ENCODE measurements around the gene CARD10. TPM values are rescaled to one million over a fixed set of nuclear protein-coding genes. Genes with fewer than 3 reads are reported as not detected.

The CARD10 gene
- polyA plus RNA-seq, 1 donor (not counting 4 experiments of a cell fraction or from before 2014, with no cell fraction given): 32.2 TPM

DNA sequence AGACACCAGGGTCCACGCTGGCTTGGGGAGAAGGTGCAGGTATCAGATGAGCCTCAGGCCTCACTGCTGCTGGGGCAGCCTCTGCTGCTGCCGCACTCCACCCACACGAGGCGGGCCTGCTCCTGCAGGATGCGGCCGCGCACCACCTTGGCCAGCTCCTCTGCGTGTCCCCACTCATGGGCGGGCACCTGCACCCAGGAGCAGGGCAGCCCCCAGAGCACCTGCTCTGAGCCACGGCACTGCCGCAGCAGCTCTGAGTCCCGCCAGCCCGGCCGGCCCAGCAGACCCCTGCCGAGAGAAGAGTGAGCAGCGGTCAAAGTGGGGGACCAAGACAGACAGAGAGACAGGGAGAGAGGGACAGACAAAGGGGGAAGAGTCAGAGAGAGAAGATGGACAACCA is 28.1 kb downstream of the CARD10 start:
- DNase-seq (ENCODE audit: low read depth, low spot score): no peak
- no peak overlapping the region for H3K27ac ChIP-seq (ENCODE audit: control insufficient read depth, insufficient read depth, low read length)
- H3K36me3 ChIP-seq (ENCODE audit: control insufficient read depth in 2 of 2, extremely low read depth in 1 of 2, insufficient read depth in 2 of 2, low read length in 2 of 2): peaks cover 45 to 69% of the 10 kb centered on the region in 2 experiments
- H3K4me3 ChIP-seq (ENCODE audit: control insufficient read depth in 2 of 3, extremely low read depth in 1 of 3, insufficient read depth in 2 of 3, low read depth in 1 of 3, low read length in 3 of 3): no peak overlapping the region
- H3K9ac ChIP-seq (ENCODE audit: control insufficient read depth, extremely low read depth, insufficient read depth, low read length): no peak overlapping the region
- no peak overlapping the region for H3K4me2 ChIP-seq (ENCODE audit: control insufficient read depth, extremely low read depth, insufficient read depth, low read depth, low read length)
- H3K9me3 ChIP-seq (ENCODE audit: control insufficient read depth, low read depth, low read length): no peaks in the 10 kb centered on the region
- H2AFZ ChIP-seq (ENCODE audit: control insufficient read depth, low read length): no peak overlapping the region
- H3K9me1 ChIP-seq (ENCODE audit: control insufficient read depth, extremely low read depth, insufficient read depth, low read length): no peaks in the 10 kb centered on the region
- peaks cover 12% of the 10 kb centered on the region for H3K79me2 ChIP-seq (ENCODE audit: control insufficient read depth, insufficient read depth, low read length)
- dilution Hi-C loops (cut with MboI; ENCODE audit: extremely low pct_ligation_motif_present, low sequenced_read_pairs): no loop called here
- FAIRE-seq: no peak
- H3K27me3 ChIP-seq (ENCODE audit: control insufficient read depth, extremely low read depth, insufficient read depth, low read length): no peaks in the 10 kb centered on the region
- no peak for TF ChIP-seq EZH2 (IDR thresholded peaks at IDR 0.05; ENCODE audit: low read length)
- TF ChIP-seq, protein P1, sequence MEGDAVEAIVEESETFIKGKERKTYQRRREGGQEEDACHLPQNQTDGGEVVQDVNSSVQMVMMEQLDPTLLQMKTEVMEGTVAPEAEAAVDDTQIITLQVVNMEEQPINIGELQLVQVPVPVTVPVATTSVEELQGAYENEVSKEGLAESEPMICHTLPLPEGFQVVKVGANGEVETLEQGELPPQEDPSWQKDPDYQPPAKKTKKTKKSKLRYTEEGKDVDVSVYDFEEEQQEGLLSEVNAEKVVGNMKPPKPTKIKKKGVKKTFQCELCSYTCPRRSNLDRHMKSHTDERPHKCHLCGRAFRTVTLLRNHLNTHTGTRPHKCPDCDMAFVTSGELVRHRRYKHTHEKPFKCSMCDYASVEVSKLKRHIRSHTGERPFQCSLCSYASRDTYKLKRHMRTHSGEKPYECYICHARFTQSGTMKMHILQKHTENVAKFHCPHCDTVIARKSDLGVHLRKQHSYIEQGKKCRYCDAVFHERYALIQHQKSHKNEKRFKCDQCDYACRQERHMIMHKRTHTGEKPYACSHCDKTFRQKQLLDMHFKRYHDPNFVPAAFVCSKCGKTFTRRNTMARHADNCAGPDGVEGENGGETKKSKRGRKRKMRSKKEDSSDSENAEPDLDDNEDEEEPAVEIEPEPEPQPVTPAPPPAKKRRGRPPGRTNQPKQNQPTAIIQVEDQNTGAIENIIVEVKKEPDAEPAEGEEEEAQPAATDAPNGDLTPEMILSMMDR (optimal IDR thresholded peaks at IDR 0.05 in 1 of 3, IDR thresholded peaks at IDR 0.05 in 1 of 3, conservative IDR thresholded peaks at IDR 0.05 in 1 of 3; ENCODE audit: extremely low read depth in 1 of 3, insufficient read depth in 2 of 3, low read length in 3 of 3): no peak
- H4K20me1 ChIP-seq (ENCODE audit: control insufficient read depth, extremely low read depth, insufficient read depth, low read length): peaks cover 22% of the 10 kb centered on the region
- H3K4me1 ChIP-seq (ENCODE audit: control insufficient read depth, extremely low read depth, insufficient read depth, low read length): peaks cover 5% of the 10 kb centered on the region

DNA sequence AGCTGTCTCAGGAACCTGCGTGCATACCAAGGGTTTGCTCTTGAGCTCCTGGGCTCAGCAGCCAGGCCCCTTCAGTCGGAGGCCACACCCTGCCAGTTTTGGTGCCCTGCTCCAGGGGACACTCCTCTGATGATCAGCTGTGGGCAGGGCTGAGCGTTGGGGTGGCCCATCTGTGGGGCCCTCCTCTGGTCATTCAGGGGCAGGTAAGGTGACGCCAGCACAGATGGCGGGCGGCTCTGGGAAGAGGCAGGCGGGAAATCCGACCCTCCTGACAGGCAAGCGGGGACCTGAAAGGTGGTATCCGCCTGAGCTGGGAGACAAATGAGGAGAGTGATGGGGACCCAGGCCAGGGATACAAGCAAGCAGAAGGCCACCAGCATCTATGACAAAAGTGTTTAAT is 29.2 kb downstream of the CARD10 start:
- FAIRE-seq: no peak
- H3K79me2 ChIP-seq (ENCODE audit: control insufficient read depth, insufficient read depth, low read length): peaks cover 8% of the 10 kb centered on the region
- dilution Hi-C loops (cut with MboI; ENCODE audit: extremely low pct_ligation_motif_present, low sequenced_read_pairs): no loop called here

More for the DNA sequence above, 29.2 kb downstream of the CARD10 start:
- Histone ChIP-seq H3K9me1 (ENCODE audit: control insufficient read depth, extremely low read depth, insufficient read depth, low read length) (no peaks in the 10 kb centered on the region), H3K27ac (ENCODE audit: control insufficient read depth, insufficient read depth, low read length) (no peak overlapping the region), H3K9me3 (ENCODE audit: control insufficient read depth, low read depth, low read length) (no peaks in the 10 kb centered on the region), H3K4me1 (ENCODE audit: control insufficient read depth, extremely low read depth, insufficient read depth, low read length) (peaks cover 5% of the 10 kb centered on the region), H4K20me1 (ENCODE audit: control insufficient read depth, extremely low read depth, insufficient read depth, low read length) (peaks cover 26% of the 10 kb centered on the region), H3K9ac (ENCODE audit: control insufficient read depth, extremely low read depth, insufficient read depth, low read length) (no peak overlapping the region), H3K36me3 (ENCODE audit: control insufficient read depth in 2 of 2, extremely low read depth in 1 of 2, insufficient read depth in 2 of 2, low read length in 2 of 2) (peaks cover 39 to 58% of the 10 kb centered on the region in 2 experiments), H2AFZ (ENCODE audit: control insufficient read depth, low read length) (no peak overlapping the region), H3K4me3 (ENCODE audit: control insufficient read depth in 2 of 3, extremely low read depth in 1 of 3, insufficient read depth in 2 of 3, low read depth in 1 of 3, low read length in 3 of 3) (no peak overlapping the region), H3K27me3 (ENCODE audit: control insufficient read depth, extremely low read depth, insufficient read depth, low read length) (no peaks in the 10 kb centered on the region), H3K4me2 (ENCODE audit: control insufficient read depth, extremely low read depth, insufficient read depth, low read depth, low read length) (no peak overlapping the region)
- DNase-seq (ENCODE audit: low read depth, low spot score): no peak
- TF ChIP-seq, protein P1 (optimal IDR thresholded peaks at IDR 0.05 in 1 of 3, IDR thresholded peaks at IDR 0.05 in 1 of 3, conservative IDR thresholded peaks at IDR 0.05 in 1 of 3; ENCODE audit: extremely low read depth in 1 of 3, insufficient read depth in 2 of 3, low read length in 3 of 3): no peak
- no peak for TF ChIP-seq EZH2 (IDR thresholded peaks at IDR 0.05; ENCODE audit: low read length)

Measured in keratinocyte (primary cell).